HFF-Myc (cell line): ENCODE results near the gene RNMT.

ENCODE experiments used
- DNase-seq: peaks from one replicate; pipeline ENCODE4 v3.0.0-alpha.2; 2011; ENCODE audit warnings: low read depth; ENCODE audit errors: extremely low read depth
- H3K4me3 ChIP-seq: replicated peaks from 2 replicates; pipeline ENCODE4 v1.5.1; 2011; ENCODE audit warnings: low read depth, mild to moderate bottlenecking, control low read depth, low read length
- CTCF ChIP-seq: IDR thresholded peaks from 2 replicates; pipeline ENCODE4 v1.5.1; 2012; ENCODE audit warnings: mild to moderate bottlenecking, low read depth, low read length, control low read depth; ENCODE audit errors: missing control alignments

The RNMT gene

GRCh38 chr18:13715330-13715729, 11.1 kb upstream of the RNMT start:
- no peak for DNase-seq
- no peak for TF ChIP-seq CTCF
- no peak overlapping the region for H3K4me3 ChIP-seq

GRCh38 chr18:13716916-13717315, 9.6 kb upstream of the RNMT start:
- DNase-seq: no peak
- no peak overlapping the region for H3K4me3 ChIP-seq
- TF ChIP-seq CTCF: no peak

GRCh38 chr18:13720123-13720522, 6.3 kb upstream of the RNMT start:
- no peak for TF ChIP-seq CTCF
- DNase-seq: no peak
- no peak overlapping the region for H3K4me3 ChIP-seq

GRCh38 chr18:13720847-13721246, 5.6 kb upstream of the RNMT start:
- no peak for DNase-seq
- H3K4me3 ChIP-seq: no peak overlapping the region
- TF ChIP-seq CTCF: no peak

- H3K4me3 ChIP-seq: peak overlapping the region; percentile 84
- TF ChIP-seq CTCF: no peak
- no peak for DNase-seq
Measured at GRCh38 chr18:13725566-13726231, 774 bp upstream of the RNMT start.

GRCh38 chr18:13726972-13727331, 479 bp downstream of the RNMT start:
- peak overlapping the region; percentile 84 for H3K4me3 ChIP-seq
- DNase-seq: no peak
- no peak for TF ChIP-seq CTCF

- DNase-seq: no peak
- no peak overlapping the region for H3K4me3 ChIP-seq
- no peak for TF ChIP-seq CTCF
Measured at GRCh38 chr18:13730481-13730880, 4.0 kb downstream of the RNMT start.
